Inferior parietal cortex (tissue), 1 donor: ENCODE measurements around the gene EVI5.
"Not testable (repeated sequence)": the region's sequence is repeated elsewhere in the genome, so short reads cannot be mapped to it uniquely, and the experiment has no call there.

Experiments
- DNase-seq: peaks from one replicate; pipeline ENCODE4 v3.0.0-alpha.2; 2016; ENCODE audit errors: extremely low spot score

The EVI5 gene

DNA sequence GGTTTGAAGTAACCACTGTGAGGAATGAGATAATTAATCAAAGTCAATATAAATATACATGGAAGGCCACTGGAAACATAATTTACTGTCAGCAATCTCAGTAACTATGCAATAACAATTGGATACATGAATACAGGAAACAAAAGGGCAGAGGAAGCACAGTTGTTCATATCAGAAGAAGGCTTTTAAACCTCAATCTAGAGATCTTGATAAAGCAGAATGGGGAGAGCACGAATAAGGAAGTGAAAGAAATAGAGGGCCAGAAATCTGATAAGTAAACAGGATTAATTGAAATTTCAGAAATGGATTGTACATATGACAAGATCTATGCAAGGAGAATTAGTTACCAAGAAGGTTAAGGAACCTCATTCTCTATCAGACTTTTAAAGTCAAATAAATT lies 93.0 kb downstream of the EVI5 start:
- DNase-seq: no peak

DNA sequence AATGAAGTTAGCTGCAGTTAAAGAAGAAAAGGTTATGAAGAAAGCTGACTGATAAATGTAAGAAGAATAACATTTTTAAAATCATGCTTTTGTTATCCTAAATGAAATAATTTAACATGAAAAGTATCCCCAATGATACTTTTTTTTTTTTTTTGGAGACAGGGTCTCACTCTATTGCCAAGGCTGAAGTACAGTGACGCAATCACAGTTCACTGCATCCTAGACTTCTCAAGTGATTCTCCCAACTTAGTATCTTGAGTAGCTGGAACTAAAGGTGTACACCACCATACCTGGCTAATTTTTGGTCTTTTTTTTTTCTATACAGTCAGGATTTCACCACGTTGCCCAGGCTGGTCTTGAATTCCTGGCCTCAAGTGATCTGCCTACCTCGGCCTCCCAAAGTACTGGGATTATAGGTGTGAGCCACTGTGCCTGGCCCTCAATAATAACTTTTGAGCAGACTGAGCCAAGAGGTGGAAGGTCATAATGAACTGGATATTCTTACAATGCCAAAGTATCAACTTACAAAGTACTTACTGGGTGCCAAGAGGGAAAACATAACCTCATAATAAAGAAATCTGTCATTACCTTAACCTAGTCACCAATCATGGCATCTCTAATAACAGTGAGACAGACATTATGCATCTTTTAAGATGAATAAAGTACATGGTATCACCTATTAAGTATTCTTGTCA lies 94.5 kb downstream of the EVI5 start:
- no peak for DNase-seq

DNA sequence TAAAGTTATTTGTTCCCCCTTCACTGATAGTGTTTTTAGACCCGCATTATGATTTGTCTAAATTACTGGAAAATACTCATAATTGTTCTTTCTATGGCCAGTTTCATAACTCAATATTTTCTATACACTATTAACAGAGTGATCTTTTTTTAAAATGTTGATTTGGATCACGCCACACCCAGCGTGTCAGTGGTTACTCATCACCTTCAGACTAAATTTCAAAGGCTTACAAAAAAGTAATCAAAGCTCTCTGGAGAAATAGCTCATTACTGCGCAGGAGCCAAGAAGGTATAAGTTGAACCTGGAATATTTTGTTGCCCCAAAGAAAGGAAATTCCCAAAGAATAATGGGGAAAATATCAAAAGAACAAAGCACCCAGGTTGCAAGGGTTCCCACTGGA lies 104.9 kb downstream of the EVI5 start:
- DNase-seq: no peak

DNA sequence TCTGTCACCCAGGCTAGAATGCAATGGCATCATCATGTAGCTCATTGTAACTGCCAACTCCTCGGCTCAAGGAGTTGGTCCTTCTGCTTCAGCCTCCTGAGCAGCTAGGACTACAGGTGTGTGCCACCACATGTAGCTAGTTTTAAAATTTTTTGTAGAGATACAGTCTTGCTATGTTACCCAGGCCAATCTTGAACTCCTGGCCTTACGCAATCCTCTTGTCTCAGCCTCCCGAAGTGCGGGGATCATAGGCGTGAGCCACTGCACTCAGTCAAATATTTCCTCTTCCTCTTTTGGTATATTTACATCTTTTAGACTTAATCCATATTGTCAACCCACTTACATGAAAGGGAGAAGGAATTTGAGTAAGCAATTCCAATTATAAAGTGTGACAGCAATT lies 121.1 kb downstream of the EVI5 start:
- no peak for DNase-seq

DNA sequence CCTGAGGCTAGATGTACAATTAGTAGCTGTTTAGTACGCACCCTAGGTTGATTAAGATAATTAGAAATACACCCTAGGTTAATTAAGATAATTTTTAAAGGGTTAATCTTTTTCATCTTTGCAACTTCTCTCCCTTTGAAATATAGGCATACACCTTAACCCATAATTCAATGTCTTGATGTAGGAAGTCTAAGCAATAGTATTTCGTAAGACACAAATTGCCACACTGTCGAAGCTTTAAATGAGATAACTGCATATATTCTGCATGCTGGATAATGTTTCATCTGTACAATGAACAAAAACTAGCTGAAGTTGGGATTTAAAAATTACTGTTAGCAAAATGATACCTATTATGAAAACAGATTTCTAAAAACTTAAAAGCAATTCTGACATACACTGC lies 122.9 kb downstream of the EVI5 start:
- DNase-seq: no peak

DNA sequence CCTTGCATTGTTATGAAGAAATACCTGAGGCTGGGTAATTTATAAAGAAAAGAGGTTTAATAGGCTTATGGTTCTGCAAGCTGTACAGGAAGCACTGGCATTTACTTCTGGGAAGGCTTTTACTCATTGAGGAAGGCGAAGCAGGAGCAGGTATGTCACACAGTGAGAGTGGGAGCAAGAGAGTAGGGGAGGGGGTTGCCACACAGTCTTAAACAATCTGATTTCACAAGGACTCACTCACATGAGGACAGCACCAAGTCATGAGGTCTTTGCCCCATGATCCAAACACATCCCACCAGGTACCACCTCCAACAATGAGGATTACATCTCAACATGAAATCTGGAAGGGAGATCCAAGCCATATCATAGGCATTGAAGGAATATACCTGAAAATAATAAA lies 127.2 kb downstream of the EVI5 start:
- no peak for DNase-seq

DNA sequence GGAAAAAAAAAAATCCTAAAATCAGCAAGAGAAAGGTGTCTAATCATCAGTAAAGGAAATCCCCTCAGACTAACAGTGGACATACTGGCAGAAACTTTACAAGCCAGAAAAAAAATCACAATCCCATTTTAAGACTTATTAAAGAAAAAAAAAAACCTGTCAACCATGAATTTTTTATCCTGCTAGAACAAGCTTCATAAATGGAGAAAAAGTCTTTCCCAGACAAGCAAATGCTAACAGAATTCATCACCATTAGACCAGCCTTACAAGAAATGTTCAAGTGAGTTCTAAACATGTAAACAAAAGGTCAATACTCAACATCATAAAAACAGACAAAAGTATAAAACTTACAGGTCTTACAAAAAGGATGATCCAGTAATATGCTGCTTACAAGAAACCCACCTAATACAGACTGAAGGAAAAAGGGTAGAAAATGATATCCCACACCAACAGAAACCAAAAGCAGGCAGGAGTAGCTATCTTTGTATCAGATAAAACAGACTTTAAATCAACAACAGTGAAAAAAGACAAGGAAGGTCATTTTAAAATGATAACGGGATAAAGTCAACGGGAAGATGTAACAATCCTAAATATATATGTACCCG lies 129.6 kb downstream of the EVI5 start:
- DNase-seq: no peak

DNA sequence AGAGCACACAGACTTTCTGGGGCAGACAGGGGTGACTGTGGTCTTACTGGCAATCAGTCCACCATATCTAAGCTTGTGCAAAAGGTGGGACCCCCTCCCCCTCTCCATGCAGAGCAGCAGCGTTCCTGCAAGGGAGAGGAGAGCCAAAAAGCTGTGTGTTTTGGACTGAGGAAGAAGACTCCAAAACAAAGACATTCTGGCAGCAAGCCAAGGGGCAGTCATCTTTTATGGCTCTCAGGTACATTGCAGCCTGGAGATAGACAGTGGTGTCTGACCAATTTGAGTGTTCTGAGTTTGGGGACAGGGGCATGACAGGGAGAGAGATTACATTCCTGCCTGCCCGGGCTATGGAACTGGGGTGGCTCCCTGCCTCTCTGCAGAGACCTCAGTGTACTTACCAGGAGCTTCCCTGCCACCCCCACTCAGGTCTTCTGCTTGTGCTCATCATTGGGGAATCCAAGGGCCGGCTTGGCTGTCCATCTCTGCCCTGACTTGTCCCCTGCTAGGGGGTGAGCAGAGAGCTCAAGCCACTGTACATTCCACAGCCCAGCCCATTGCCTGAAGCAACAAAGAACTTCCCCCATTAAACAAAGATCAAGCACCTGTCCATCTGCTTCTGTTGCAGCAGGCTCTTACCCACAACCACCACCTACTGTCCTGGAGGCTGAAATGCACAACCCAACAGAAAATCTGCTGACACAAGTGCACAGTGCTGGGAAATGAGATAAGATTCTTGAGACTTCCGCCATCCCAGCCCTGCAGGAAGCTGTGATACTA lies 131.1 kb downstream of the EVI5 start:
- DNase-seq: no peak

DNA sequence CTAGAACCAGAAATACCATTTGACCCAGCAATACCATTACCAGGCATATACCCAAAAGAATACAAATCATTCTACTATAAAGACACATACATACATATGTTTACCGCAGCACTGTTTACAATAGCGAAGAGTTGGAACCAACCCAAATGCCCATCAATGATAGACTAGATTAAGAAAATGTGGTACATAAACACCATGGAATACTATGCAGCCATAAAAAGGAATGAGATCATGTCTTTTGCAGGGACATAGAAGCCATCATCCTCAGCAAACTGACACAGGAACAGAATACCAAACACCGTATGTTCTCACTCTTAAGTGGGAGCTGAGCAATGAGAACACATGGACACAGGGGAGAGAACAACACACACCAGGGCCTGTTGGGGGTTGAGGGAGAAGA lies 144.2 kb downstream of the EVI5 start:
- not testable (repeated sequence) for DNase-seq

DNA sequence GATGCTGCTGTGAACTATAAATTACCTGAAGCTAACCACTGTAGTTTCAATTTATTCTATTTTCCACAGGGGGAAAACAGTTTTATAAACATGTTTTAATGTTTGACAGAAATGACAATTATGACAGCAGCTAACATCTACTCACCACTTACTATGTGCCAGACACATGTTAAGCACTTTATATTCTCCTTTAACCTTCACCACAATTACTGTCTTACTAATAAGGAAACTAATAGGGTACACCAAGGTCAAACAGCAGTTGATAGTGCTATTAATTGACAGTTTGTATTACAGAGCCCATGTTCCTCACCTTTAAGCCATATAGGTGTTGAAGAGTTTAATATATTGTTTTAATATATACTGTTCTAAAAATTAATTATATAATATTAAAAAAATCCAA lies 146.4 kb downstream of the EVI5 start:
- DNase-seq: no peak

DNA sequence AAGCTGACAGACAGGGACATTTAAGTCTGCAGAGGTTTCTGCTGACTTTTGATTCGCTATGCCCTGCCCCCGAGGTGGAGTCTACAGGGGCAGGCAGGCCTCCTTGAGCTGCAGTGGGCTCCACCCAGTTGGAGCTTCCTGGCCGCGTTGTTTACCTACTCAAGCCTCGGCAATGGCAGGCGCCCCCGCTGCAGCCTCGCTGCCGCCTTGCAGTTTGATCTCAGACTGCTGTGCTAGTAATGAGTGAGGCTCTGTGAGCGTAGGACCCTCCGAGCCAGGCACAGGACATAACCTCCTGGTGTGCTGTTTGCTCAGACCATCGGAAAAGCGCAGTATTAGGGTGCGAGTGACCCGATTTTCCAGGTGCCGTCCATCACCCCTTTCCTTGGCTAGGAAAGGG lies 149.7 kb downstream of the EVI5 start:
- not testable (repeated sequence) for DNase-seq

DNA sequence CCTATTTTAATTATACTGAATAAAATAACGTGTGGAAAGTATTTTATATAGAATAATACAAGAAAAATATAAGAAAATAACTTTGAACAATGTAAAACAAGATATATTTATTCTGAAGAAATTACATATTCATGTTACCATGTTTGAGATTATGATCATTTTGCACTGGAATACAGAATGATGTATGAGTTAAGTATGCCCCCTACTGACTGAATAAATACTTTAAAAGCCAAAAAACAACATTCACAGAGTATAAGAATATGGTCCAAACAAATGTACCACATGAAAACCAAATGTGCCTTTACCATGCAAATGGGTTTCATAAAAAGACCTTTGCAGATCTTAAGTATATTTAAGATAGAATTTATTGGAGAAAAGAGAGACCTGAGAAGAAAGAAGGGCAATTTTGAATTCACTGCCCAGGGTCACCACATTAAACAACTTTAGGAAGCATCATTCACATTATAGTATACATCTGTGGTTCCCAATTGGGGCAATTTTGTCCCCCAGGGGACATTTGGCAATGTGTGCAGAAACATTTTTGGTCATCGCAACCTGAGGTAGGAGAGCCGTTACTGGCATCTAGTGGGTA lies 161.6 kb downstream of the EVI5 start:
- peak; percentile 57 for DNase-seq

DNA sequence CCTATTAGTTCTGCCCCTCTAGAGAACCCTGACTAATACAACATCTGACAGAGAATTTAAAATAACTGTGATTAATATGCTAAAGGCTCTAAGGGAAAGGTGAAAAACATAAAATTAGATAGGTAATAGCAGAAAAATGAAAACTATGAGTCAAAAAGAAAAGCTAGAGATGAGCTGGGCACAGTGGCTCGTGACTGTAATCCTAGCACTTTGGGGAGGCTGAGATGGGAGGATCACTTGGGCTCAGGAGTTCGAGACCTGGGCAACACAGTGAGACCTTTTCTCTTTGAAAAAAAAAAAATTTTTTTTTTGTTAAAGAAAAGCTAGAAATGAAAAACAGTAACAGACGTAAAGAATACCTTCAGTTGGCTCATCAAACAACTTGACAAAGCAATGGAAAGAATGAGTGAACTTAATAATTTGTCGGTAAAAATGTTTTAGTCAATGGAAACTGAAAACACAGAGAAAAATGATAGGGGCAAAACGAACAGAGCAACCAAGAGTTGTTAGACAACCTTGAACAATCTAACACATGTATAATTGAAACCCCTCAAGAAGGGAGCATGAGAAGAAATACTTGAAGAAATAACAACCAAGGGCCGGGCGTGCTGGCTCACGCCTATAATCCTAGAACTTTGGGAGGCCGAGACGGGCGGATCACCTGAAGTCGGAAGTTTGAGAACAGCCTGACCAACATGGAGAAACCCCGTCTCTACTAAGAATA lies 165.3 kb downstream of the EVI5 start:
- DNase-seq: no peak

DNA sequence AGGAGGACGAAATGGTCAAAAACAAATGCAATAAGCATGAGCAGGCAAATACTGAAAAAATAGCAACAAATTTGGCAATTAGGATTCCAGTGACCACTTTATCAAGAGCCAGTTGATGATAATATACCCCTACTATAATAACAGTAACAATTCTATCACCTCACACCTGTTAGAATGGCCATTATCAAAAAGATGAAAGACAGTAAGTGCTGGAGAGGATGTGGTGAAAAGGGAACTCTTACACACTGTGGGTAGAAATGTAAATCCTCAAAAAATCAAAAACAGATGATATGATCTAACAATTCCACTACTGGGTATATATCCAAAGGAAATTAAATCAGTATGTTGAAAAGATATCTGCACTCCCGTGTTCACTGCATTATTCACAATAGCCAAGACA lies 183.9 kb downstream of the EVI5 start:
- DNase-seq: no peak

DNA sequence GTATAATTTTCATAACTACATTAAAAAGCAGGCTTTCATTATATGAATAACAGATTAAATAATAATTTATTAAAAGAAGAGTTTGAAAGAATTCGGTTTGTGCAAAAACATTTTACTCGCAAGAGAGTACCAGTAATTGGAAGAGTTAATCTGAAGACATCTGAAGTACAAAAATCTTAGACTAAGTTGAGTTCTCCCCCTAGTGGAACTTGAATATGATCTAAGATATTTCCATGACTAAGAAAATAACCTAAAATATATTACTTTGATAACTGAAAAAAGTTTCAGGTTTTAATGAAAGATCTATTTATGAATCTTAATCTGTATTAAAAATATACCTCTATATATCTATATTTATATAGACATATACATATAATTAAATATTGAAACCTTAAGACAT lies 185.7 kb downstream of the EVI5 start:
- DNase-seq: peak; percentile 36

DNA sequence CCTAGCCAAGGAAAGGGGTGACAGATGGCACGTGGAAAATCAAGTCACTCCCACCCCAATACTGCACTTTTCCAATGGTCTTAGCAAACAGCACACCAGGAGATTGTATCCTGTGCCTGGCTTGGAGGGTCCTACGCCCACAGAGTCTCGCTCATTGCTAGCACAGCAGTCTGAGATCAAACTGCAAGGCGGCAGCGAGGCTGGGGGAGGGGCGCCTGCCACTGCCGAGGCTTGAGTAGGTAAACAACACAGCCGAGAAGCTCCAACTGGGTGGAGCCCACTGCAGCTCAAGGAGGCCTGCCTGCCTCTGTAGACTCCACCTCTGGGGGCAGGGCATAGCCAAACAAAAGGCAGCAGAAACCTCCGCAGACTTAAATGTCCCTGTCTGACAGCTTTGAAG lies 195.5 kb downstream of the EVI5 start:
- DNase-seq: not testable (repeated sequence)

DNA sequence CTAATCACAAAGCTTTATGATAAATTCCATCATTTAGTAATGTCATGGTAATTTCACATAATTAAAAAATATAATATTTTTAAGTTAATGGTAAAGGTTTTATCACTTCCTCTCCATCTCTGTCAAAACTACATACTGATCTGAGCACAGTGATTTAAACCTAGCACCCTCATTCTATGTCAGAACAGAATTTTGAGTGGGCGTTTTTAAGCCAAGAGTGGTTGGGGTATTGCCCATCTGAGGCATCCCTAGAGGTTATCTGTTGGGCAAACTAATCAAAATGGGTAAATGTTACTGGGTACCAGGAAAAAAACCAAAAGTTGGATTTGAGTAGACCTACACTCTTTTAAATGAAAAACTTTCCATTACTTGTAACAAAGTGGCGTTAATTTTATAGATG lies 197.5 kb downstream of the EVI5 start:
- DNase-seq: no peak

DNA sequence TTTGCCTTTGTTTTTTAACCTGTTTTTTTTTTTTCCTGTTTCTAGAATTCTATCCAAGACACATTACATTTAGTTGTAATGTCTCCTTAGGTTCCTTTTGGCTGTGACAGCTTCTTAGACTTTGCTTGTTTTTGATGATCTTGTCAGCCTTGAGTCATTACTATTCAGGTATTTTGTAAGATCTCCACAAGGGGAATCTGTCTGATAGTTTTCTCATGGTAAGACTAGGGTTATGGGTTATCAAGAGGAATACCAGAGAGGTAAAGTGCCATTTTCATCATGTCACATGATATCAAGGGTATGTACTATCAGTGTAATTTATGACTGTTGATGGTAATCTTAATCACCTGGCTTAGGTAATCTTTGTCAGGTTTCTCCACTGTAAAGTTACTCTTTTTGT lies 199.1 kb downstream of the EVI5 start:
- no peak for DNase-seq

DNA sequence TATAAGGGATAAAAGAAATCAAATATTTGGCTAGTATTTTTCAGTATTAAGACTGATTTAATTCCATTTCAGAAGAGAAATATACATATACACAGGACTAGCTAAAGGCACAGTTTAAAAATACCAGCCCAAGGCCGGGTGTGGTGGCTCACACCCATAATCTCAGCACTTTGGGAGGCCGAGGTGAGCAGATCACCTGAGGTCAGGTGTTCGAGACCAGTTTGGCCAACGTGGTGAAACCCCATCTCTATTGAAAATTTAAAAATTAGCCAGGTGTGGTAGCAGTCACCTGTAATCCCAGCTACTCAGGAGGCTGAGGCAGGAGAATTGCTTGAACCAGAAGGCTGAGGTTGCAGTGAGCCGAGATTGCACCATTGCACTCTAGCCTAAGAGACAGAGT lies 200.1 kb downstream of the EVI5 start:
- not testable (repeated sequence) for DNase-seq

DNA sequence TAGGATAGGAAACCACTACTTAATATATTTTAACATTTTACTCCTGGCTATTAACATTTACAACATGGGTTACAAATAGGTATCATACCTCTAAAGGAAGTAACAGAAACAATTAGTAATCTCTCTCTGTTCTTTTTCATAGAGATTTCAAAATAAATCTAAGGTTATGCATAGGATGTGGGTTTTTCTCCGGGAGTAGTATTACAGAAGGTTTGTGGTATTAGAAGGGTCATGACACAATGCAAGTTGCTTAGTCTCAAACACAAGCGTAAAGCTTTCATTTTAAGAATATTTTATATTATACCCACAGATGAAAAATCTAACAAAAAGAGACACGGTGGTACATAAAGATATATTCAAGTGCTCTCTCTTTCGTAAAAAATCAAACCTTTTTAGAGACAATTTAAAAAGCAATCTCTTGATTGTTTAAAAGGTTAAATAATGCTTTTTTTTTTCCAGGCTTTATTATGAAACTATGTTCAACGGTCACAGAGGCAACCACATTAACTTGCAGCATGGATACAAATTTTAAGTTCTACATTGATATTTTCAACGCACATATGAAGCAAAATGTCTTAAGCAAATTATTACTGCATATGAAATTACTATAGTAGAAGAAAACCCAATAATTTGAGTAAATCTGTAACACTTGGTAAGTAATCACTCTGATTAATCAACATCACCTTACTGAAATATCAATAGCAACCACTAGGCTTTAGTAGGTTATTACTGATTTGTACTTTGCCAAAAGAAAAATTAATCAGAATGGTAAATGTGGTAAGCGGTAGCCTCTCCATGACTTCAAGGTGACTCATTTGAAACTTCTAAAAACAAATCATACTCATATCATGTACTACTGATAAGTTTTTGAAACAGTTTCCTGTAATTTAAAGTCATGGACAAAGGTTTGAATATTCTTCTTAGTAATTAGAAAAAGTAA lies 200.8 kb downstream of the EVI5 start:
- no peak for DNase-seq
